Natural killer cell (primary cell): ENCODE data around the gene PASD1. TPM values are rescaled to one million over a fixed set of nuclear protein-coding genes. Genes with fewer than 3 reads are reported as not detected.

Experiments used
- ATAC-seq, 3 donors: fragments of 150-1000 bp in 2 of 3; fragments of 200-7000 bp in 1 of 3; cut with Tn5 transposase; 1 replicate in 1 of 3; 2 replicates in 2 of 3; pipeline ENCODE4 v1.10.0; 2021; ENCODE audit warnings: mild to moderate bottlenecking in 2 of 3, moderate library complexity in 2 of 3
- DNase-seq, 2 donors: peaks; one replicate each; pipeline versions ENCODE4 v3.0.0 to v3.0.0-alpha.2; 2013 to 2021; ENCODE audit warnings: mixed read lengths in 1 of 2
- H3K27ac ChIP-seq: one replicate; pipeline ENCODE4 v1.5.1; 2013; ENCODE audit warnings: mild to moderate bottlenecking, low read length
- H3K27me3 ChIP-seq: one replicate; pipeline ENCODE4 v1.6.1; 2013; ENCODE audit warnings: low read length; ENCODE audit not compliant: control insufficient read depth, insufficient read depth
- H3K36me3 ChIP-seq: one replicate; pipeline ENCODE4 v1.6.1; 2013; ENCODE audit warnings: low read length; ENCODE audit not compliant: control insufficient read depth, insufficient read depth
- H3K4me1 ChIP-seq: one replicate; pipeline ENCODE4 v1.6.1; 2013; ENCODE audit warnings: low read length; ENCODE audit not compliant: control insufficient read depth, insufficient read depth
- H3K4me3 ChIP-seq: one replicate; pipeline ENCODE4 v1.5.1; 2013; ENCODE audit warnings: low read length
- H3K9me3 ChIP-seq: one replicate; pipeline ENCODE4 v1.6.1; 2013; ENCODE audit warnings: low read length; ENCODE audit not compliant: control insufficient read depth, insufficient read depth
- H3K27ac Mint-ChIP-seq, 2 donors: one replicate each; pipeline ENCODE4 v1.8.0; 2022; ENCODE audit warnings: mild to moderate bottlenecking in 2 of 2, mixed read lengths in 2 of 2, moderate library complexity in 1 of 2
- H3K27me3 Mint-ChIP-seq, 2 donors: one replicate each; pipeline ENCODE4 v1.8.0; 2022; ENCODE audit warnings: low read depth in 2 of 2, mixed read lengths in 2 of 2
- H3K36me3 Mint-ChIP-seq: one replicate; pipeline ENCODE4 v1.8.0; 2022; ENCODE audit warnings: mixed read lengths
- H3K4me1 Mint-ChIP-seq, 2 donors: one replicate each; pipeline ENCODE4 v1.8.0; 2022; ENCODE audit warnings: mixed read lengths in 2 of 2
- H3K4me3 Mint-ChIP-seq: one replicate; pipeline ENCODE4 v1.8.0; 2022; ENCODE audit warnings: mild to moderate bottlenecking, moderate library complexity, mixed read lengths
- H3K9me3 Mint-ChIP-seq, 2 donors: one replicate each; pipeline ENCODE4 v1.8.0; 2022; ENCODE audit warnings: mixed read lengths in 2 of 2
- WGBS: methylation state at CpG from one replicate; pipeline ENCODE4 v1.1.7; 2013; ENCODE audit warnings: missing lambda C conversion rate; ENCODE audit not compliant: insufficient coverage; 5-methylcytosine and 5-hydroxymethylcytosine counted together
- intact Hi-C: fragments of 100-400 bp; cut with micrococcal nuclease; formaldehyde crosslinking; loops from one replicate; pipeline ENCODE4 v1.14.2; 2022
- total RNA-seq, 4 donors: library from RNA; stranded (reverse); fragments of 120-200 nt in 1 of 4; gene quantifications; one replicate each; pipeline versions ENCODE4 v1.2.3 to v1.2.4, GENCODE V29; 2013 to 2022
- TF ChIP-seq, protein P1 (sequence below): fragments of 200-600 bp; IDR thresholded peaks from one replicate; pipeline ENCODE4 v1.8.0; 2022; ENCODE audit warnings: antibody characterized with exemption

Gene PASD1
- total RNA-seq, 3 donors from 2014 or later (not counting 1 experiment from before 2014, with no cell fraction given) = not detected

DNA sequence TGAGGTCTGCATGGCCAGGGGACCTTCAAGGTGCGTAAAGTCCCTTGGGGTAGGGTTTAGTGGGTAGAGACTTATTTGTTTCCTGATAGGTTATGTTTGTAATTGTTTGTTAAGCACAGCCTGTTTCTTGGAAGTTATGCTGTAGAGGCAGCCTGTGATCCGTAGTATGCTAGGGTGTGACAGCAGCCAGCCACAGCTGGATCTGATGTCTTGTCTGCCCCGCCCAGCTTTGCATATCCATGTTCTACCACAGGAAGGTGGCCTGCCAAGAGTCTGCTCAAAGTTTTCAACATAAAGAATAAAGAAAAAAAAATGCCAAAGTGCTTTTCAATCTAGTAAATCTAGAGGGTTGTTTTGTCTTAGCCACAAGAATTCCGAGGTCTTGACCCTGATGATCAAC lies 112.7 kb downstream of the PASD1 start:
- DNase-seq = no peak
- TF ChIP-seq, protein P1, sequence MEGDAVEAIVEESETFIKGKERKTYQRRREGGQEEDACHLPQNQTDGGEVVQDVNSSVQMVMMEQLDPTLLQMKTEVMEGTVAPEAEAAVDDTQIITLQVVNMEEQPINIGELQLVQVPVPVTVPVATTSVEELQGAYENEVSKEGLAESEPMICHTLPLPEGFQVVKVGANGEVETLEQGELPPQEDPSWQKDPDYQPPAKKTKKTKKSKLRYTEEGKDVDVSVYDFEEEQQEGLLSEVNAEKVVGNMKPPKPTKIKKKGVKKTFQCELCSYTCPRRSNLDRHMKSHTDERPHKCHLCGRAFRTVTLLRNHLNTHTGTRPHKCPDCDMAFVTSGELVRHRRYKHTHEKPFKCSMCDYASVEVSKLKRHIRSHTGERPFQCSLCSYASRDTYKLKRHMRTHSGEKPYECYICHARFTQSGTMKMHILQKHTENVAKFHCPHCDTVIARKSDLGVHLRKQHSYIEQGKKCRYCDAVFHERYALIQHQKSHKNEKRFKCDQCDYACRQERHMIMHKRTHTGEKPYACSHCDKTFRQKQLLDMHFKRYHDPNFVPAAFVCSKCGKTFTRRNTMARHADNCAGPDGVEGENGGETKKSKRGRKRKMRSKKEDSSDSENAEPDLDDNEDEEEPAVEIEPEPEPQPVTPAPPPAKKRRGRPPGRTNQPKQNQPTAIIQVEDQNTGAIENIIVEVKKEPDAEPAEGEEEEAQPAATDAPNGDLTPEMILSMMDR = no peak
- Mint-ChIP-seq H3K4me3 (no peak overlapping the region), H3K4me1 (no peaks in the 10 kb centered on the region), H3K9me3 (no peaks in the 10 kb centered on the region), H3K36me3 (no peaks in the 10 kb centered on the region), H3K27me3 (peaks cover 4 to 10% of the 10 kb centered on the region in 2 donors), H3K27ac (no peak overlapping the region)
- intact Hi-C loops = no loop called here
- no peaks in the 10 kb centered on the region for H3K27me3 ChIP-seq
- no peak overlapping the region for H3K27ac ChIP-seq
- no peak overlapping the region for H3K4me3 ChIP-seq
- H3K4me1 ChIP-seq = no peaks in the 10 kb centered on the region
- H3K9me3 ChIP-seq = no peaks in the 10 kb centered on the region
- no peaks in the 10 kb centered on the region for H3K36me3 ChIP-seq
- no peak for ATAC-seq
- WGBS = 73% methylated on average over 3 of the region's 4 CpGs

DNA sequence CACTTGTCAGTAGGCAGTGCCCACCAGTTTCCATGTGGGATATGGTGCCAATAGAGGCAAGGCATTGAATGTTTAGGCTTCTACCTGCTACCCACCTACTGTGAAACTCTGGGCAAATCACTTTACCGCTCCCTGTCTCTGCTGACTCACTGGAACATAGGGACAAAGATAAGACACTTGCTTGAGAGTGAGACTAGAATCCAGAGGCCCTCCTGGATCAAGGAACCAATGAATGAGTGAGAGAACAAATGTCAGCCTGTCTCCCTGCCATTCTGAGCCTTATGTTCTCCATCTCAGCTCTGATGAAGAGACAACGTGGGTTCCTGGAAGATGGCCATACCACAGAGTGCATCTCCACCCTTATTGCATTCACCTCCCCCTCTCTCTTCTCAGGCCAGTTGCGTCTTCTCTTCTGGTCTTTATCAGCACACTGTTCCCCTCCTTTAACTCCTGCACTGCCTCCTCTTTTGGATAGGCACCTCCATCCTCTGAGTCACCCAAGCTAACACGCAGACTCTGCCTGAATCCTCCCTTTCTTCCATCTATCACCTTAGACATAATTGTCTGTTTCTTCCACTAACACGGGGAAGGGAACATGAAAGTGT lies 116.4 kb downstream of the PASD1 start:
- Mint-ChIP-seq H3K36me3 (no peaks in the 10 kb centered on the region), H3K9me3 (no peaks in the 10 kb centered on the region), H3K4me3 (no peak overlapping the region), H3K4me1 (no peaks in the 10 kb centered on the region), H3K27me3 (peaks cover 3 to 27% of the 10 kb centered on the region in 2 donors), H3K27ac (no peak overlapping the region)
- TF ChIP-seq, protein P1 = no peak
- WGBS = 73% methylated on average over 3 of the region's 5 CpGs
- Histone ChIP-seq H3K9me3 (no peaks in the 10 kb centered on the region), H3K4me1 (no peaks in the 10 kb centered on the region), H3K27me3 (no peaks in the 10 kb centered on the region), H3K36me3 (no peaks in the 10 kb centered on the region), H3K27ac (no peak overlapping the region), H3K4me3 (no peak overlapping the region)
- no peak for ATAC-seq
- DNase-seq = no peak
- intact Hi-C loops = loop anchor here (2.0 kb wide), 1 partner anchor 287 kb away; no protein-coding TSS in a partner anchor

DNA sequence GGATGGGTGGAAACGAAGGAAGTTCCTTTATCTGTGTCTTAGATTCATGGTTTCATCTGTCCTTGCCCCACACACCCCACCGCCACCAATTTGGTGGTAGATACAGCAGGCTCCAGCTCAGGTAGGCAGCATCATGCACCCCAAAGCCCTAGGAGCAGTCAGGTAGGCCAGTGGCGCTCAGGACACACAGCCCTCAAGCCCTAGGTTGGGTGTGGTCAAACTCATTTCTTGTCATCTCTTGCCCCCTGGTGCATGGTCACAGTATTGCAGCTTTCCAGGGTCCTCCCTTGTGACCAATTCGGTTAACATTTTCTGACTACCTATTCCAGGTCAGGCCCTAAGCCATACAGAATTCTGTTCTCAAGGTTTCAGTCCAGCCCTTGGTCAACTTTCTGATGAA lies 117.3 kb downstream of the PASD1 start:
- H3K36me3 Mint-ChIP-seq = no peaks in the 10 kb centered on the region
- 53% methylated on average over 4 of the region's 4 CpGs for WGBS

More for the DNA sequence above, 117.3 kb downstream of the PASD1 start:
- DNase-seq (peak; percentile 21 to 61), ATAC-seq (peak in 2 of 3 donors; percentile 49 to 71)
- Histone ChIP-seq H3K4me3 (no peak overlapping the region), H3K9me3 (no peaks in the 10 kb centered on the region), H3K36me3 (no peaks in the 10 kb centered on the region), H3K27ac (no peak overlapping the region), H3K27me3 (no peaks in the 10 kb centered on the region), H3K4me1 (no peaks in the 10 kb centered on the region)
- no peak overlapping the region for H3K27ac Mint-ChIP-seq
- peaks cover 3 to 27% of the 10 kb centered on the region in 2 donors for H3K27me3 Mint-ChIP-seq
- intact Hi-C loops = loop anchor here (1.0 to 2.0 kb wide), 2 partner anchors 288 to 530 kb away; no protein-coding TSS in a partner anchor
- no peak overlapping the region for H3K4me3 Mint-ChIP-seq
- no peaks in the 10 kb centered on the region for H3K4me1 Mint-ChIP-seq
- TF ChIP-seq, protein P1 = peak; percentile 49
- H3K9me3 Mint-ChIP-seq = no peaks in the 10 kb centered on the region
